Measurements from ENCODE around the gene HDHD5.

Gene HDHD5

DNA sequence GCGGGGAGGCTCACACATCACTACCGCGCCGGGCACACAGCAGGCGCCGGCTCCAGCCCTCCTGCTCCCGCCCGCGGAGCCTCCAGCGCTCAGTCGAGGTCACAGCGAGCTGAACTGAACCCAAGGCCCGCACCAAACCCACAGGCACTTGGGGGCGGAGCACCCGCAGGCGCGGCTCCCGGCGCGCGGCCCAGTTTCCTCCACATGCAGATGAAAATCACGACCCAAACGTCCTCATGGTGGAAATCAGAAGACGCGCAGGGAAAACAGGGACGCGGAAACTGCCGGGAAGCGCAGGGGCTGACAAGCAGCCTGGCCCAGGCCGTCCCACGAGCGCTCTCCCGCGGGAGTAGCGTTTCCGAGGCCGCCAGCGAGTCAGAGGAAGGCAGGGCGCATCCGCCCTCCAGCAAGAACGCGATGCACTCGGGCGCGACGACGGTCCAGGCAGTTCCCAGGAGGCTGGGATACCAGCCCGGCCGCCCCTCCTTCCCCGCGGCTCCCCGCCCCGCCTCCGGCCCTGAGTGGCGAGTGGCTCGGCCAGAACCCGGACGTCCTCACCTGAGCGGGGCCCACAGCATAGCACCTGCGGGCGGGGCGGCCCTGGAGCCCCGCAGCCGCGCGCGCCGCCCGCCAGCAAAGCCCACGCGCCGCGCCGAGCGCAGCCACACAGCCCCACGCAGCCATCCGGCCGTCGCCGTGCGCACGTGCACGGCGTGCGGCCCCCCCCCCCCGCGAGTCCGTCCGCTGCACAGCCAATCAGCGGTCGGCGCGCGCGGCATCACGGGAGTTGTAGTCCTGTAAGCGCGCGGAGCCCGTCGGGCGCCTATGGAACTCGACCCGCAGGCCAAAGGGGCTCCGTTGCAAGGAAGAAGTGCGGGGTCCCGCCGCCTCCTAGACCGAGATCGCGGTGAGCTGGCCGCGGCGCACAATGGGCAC, at the start of gene HDHD5:
TSS of gene HDHD5 (minus strand) at position 710 of the 936 bp plus-strand sequence. CDS start at position 684, 26 bp downstream.
- DNase-seq, result peak; percentile 92

DNA sequence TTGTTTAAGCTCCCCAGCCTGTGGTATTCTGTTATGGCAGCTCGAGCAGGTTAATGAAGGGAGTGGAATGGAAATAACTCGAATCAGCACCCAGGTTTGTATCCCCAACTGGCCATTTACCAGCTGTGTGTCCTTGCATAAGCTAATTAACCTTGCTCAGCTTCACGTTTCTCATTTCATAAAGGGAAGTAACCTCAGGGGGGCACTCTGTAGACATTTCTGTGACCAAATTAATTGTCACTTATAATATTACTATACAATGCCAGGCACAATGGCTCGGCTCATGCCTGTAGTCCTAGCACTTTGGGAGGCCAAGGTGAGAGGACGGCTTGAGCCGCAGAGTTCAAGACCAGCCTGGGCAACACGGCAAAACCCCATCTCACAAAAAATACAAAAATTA, 46.4 kb upstream of the HDHD5 start:
- no peak for DNase-seq

DNA sequence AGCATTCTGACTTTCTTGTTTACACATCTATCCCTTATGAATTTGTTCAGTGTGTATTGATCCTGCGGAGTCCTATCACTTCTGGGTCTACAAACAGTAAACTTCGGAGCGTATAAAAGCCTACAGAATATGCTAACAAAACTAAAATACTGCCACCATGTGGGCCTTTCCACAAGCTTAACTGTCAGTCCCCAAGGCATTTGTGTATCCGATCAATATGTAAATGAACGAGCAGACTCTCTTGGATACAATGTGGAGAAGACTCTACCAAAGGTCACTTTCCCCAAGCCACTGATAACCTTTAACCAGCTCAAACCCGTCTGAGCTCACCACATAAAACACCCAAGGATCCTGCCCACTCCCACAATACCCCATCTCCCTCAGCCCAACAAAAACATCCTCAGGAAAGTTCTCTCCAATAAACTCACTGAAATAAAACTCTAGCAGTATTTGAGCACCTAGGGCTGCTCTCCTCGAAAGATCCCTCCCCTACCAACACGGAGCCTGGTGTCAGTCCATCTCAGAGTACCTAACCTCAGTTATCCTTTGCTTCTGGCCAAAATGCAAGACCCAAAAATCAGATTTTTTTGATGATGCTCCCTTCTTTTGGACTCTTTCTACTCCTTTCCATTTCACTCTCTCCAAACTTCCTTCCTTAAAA, 42.3 kb upstream of the HDHD5 start:
- DNase-seq, result no peak

DNA sequence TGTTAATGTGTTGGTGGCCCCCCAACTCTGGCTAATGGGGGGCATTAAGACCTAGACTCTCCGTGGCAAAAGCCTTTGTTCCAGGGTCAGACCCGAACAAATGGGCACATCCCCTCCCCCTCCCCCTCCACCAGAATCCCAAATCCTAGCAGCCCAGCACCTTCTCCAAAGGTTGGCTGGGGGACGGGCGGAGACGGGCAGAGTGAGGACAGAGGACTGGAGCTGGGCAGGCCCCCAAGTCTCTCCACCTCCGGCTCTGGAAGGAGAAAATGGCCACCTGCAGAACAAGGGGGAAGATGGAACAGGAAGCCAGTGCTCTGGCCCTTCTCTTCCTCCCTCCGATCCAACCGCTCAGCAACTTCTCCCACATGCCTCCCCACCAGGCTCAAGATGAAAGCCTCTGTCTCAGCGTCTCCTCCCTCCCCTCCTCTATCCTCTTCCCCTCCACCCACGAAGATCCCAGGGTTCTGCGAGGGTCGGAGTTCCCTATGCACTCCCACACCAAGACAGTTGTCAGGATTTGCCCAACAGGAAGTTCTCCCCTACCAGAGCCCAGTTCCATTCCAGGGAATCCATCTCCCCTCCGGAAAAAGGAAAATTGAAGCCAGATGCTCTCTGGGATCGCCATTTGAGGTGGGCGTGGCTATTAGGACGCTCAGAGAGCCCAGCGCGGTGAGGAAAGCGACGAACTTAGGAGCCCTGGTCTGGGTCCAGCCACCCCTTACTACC, 40.1 kb upstream of the HDHD5 start:
- DNase-seq, result no peak

DNA sequence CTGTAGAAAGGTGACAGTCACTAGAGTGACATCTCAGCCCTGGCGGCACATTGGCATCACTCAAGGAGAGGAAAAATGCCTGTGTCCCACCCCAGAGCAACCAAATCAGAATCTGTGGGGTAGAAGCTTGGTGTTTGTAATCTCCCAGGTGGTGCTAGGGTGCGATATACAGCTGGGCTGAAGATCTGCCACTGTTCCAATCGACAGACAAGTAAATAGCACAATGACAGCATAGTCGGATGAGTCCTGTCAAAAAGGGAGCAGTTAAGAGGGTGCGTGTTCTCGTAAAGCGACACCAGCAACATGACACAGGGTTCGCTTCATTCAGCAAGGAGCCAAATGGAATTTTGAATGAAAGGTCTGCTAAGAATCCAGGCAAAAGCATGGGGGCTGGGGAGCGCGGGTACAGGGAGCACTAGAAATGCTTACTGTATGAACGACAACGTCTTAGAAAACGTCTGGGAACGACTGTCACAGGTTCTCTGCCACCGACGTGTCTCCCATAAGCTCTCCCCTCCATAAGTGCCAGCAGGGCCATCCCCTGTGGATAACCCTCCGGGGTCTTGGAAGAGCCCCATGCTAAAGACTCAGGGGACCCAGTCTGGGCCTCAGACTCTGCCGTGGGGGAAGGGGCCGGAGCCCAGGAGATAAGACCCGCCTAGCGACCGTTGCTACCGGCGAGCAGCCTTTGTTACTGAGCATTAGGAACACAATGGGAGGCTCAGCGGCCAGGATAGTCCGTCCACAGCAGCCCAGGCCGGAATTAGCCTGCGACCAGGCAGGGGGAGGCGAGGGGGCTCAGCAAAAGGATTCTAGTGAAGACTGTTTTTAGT, 39.3 kb upstream of the HDHD5 start:
- DNase-seq, result no peak

DNA sequence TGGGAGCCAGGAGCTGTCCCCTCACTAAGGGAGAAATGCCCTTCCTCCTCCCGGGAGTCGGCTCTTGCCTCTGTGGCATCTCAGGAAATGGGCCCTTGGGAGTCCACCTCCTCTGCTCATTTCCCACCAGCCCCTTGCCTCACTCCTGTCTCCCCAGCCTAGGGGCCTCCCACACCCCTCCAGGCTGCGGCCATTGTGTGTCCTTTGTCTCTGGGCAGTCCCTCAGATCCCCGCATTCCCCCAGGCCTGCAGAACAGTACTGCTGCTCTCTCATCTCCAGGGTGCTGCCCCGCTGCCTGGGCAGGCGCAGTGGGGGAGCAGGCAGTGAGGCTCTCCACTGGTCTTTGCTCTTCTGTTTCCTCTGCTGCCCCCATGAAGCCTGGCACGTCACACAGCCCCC, 35.1 kb upstream of the HDHD5 start:
- no peak for DNase-seq

DNA sequence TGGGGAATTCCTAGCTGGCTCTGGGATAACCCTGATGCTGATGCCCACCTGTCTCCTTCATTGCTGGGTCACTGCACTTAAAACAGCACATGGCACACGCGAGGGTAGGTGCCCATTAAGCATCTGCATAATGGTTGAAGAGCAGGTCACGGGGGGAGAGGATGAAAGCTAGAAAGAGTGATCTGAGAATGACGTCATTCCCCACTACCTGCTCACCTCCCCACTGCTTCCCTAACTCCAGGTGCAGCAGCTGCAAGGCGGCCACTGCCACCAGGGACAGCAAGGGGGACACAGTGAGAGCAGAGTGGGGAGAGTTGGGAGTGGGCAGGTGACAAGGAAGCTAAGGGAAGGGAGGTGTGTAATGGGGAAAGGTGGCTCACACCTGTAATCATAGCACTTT, 33.1 kb upstream of the HDHD5 start:
- no peak for DNase-seq

DNA sequence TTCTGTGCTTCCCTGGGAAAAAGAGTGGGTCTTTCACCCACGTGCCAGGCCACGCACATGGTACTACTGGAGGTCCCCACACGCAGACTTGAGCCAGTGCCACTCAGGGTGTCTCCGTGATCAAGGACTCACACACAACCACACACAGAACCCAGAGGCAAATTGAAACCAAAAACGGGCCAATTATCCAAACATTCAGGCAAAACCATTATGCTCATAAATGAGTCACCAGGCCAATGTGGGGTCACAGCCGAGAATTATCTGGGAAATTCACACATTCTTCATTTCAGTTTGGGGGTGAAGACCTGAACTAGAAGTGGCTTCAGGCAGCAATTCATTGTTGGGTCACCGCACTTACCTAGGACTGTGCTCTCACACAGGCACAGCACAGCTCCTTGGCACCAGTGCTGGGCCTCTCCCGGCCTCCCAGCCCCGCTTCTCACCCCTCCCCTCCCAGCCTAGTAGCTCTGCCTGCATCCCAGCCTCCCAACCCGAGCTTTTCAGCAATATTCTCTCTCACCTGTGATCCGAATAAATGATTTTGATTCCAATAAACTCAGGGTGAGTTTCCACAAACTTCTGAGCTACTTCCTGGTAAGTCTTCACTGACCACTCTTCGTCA, 32.2 kb upstream of the HDHD5 start:
- no peak for DNase-seq

DNA sequence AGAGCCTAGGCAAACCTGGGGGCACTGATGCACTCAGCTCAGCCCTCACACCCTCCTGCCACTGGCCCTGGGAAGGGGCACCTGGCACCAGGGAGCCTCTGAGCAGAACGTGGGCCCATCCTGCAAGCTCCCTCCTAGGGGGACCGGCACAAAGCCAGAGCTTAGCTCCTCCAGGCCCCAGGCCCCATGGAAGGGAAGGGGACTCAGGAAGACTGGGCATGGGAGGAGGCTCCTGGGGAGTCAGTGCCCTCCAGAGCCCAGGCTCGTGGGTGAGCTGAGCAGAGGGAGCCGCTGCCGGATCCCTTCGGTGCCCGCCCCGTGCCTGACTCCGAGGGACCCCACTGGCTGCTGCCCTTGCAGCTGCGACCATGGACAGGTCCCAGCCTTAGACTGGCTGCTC, 31.6 kb upstream of the HDHD5 start:
- no peak for DNase-seq

DNA sequence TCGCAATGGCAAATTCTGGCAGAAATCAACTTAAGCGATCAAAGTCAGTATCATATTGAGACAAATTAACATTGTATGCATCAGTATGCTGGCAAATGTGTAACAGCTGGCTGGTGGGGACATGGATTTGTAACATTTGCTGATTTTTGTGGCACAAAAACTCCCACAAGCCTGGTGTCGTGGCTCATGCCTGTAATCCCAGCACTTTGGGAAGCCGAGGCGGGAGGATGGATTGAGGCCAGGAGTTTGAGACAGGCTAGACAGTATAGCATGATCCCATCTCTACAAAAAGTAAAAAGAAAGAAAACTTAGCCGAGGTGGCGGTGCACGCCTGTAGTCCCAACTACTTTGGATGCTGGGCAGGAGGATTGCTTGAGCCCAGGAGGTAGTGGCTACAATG, 17.6 kb upstream of the HDHD5 start:
- no peak for DNase-seq

DNA sequence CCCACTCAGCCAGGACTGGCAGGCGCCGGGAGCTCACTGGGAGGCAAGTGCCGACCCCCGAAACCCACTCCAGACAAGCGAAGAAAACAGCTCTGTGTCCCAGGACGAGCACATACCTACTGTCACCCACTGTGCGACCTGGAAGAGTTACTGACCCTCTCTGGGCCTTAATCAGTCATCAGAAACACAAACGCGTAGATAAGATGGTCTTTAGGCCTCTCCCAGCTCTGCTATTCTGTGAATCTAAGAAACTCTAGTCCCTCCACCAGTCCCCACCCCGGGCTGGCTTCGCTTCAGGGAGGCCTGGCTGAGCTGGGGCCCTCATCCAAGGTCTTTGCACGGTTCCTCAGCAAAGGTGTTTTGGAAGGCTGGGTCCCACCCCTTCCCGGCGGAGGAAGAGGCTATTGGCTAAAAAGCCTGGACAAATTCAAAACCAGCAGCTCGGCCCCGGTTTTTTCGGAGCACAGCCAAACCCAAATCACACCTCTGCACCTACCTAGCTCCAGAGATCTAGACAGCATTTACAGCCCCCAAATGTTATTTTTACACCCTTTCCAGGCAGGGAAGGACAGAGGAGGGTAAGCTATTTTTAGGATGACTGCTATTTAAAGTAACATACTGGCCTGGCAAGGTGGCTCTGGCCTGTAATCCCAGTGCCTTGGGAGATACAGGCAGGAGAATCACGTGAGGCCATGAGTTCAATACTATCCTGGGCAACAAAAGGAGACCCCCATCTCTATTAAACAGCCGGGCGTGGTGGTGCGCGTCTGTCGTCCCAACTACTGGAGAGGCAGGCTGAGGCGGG, 13.2 kb upstream of the HDHD5 start:
- DNase-seq, result peak; percentile 8

DNA sequence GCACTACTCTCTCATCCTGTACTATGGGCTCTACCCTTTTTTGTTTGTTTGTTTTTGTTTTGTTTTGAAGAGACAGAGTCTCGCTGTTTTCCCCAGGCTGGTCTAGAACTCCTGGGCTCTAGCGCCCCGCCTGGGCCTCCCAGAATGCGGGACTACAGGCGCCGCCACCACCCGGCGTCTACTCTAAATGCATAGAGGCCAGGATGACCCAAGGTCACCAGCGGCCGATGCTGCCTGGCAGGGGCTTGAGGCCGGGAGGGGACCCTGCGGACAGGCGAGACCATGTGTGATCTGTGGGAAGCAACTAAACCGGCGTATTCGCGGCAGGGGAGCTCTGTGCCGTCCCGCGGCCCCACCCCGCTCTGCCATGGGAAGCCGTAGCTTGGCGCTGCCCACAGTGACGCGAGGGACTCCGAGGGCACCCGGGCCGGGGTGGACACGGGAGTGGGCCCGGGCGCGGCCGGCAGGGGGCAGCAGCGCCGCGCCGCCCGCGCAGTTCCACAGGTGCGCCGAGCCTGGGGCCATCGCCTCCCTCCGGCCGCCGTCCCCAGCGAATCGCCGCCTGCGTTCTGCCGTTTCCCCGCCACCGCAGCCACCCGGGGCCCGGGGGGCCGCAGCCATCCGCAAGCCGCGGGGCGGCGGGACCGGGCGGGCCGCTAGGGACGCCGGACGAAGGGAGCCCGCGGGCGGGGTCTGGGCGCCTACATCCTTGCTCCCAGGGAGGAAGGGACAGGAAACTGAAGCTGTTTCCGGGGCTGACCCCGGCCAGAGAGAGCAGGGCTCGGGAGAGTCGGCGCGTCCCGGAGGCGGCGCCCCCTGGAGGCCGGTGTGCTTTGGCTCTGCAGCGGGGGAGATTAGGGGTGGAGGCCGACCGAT, 12.3 kb upstream of the HDHD5 start:
- peak; percentile 92 for DNase-seq

DNA sequence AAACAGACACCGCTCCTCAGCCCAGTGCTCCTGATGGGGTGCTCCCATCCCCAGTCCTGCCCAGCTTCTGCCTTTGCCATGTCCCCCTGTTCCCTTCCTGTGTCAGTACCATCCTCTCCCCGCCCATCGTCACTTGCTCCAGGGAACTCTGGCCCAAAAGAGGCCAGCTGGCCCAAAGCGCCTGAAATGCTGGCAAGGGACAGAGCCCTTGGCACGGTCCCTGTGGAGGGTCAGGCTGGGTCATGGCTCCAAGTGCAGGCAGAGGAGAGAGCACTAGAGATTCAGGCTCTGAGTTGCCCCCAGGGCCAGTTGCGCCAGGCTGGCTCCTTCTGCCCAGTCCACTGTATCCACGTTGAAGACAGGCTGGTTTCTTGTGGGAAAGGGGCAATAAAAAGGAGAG, 8.4 kb upstream of the HDHD5 start:
- DNase-seq, result no peak

DNA sequence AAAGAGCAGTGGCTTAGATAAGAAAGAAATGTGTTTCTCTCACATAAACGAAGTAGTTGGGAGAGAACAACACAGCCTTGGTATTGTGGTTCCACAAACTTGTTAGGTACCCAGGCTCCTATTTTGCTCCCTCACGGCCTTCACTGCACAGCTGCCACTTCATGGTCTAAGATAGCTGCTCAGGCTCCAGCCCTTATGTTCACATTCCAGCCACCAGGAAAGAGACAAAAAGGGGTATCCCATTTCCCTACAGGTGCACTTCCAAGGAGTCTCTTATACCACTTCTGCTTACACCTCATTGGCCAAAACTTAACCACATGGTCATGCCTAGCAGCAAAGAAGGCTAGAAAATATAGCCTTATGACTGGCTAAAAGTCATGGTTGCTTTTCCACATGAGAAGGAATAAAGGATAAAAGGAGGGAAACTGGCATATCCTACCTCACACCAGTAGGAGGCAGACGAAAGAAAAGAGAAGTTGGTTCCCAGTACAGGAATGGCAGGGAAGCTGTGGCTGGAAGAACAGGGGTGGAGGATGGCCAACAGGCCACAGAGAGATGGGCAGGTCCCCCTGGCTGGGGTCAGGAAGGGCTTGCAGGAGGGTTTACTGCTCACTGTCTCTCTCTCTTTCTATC, 5.4 kb upstream of the HDHD5 start:
- DNase-seq, result no peak

DNA sequence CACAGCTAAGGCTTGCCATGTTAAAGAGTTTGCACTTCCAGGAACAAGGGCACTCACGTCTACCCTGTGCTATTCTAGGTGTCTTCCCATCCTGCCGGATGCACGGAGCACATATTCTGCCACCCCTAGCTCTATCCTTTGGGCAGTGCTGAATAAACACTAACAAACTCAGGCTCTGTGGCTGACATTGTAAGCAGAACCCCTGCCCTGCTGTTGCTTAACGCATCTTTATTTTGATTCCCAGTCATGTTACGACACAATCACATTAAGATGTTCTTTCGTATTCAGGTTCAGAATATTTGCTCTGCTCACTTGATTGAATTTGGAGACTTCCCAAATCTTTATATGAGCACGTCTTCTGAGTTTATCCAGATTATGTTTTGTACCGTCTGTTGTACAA, 3.7 kb upstream of the HDHD5 start:
- DNase-seq, result no peak

DNA sequence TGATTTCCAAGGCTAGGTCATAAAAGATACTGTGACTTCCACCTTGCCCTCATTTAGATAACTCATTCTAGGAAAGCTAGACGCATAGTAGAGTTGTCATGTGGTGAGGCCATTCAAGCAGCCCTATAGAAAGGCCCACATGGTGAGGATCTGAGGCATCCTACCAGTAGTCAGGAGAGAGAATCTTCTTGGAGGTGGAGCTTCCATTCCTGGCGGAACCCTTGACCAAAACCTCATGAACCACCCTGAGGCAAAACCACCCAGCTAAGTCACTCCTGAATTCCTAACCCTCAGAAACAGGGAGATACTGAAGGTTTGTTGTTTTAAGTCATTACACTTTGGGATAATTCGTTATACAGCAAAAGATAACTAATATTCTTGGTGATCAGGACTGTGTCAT, 2.9 kb upstream of the HDHD5 start:
- no peak for DNase-seq

DNA sequence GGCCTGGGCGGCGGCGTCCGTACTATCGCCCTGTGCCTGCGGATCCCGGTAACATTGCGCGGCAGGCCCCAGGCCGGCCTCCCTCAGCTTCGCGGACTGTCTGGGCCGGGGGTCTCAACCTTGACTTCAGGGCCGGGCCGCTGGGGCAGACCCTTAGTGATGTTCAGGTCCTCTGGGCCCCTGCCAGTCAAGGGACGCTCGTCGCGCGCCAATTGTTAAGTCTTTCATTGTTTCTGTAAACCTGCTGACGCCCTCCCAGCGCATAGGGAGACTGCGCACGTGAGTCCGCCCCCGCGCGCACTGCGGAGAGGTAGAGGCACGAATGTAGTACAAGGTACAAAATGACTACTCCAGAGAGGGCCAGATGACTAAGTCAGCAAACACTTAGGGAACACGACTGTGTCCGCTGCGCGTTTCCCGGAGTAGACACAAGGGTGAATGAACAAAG, 451 bp upstream of the HDHD5 start:
- peak; percentile 86 for DNase-seq

DNA sequence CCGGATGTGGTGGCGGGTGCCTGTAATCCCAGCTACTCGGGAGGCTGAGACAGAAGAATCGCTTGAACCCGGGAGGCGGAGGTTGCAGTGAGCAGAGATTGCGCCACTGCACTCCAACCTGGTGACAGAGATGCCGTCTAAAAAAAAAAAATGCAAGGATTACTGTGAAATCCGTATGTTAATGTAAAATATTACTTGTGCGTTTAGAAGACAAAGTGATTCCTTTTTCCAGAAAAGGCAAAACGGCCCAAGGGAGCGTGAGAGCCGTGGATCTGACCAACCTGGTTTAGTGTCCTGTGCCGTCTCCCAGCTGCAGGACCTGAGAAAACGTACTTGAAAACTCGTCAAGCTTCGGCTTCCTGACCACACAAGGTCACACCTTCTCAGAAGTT, 905 bp downstream of the HDHD5 start:
- DNase-seq, result no peak

DNA sequence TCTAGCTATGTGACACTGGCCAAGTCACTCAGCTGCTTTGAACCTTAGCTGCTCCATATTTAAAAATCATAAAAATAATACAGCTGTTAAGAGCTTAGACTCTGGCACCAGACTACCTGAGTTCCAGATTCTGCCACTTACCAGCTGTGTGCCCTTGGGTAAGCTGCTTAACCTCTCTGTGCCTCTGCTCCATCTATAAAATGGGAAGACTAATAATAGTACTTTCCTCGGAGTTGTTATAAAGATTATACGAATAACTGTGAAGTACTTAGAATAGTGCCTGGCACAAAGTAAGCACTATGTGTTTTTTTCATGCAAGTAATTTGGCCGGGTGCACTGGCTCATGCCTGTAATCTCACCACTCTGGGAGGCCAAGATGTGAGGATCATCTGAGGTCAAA, 1.4 kb downstream of the HDHD5 start:
- no peak for DNase-seq

DNA sequence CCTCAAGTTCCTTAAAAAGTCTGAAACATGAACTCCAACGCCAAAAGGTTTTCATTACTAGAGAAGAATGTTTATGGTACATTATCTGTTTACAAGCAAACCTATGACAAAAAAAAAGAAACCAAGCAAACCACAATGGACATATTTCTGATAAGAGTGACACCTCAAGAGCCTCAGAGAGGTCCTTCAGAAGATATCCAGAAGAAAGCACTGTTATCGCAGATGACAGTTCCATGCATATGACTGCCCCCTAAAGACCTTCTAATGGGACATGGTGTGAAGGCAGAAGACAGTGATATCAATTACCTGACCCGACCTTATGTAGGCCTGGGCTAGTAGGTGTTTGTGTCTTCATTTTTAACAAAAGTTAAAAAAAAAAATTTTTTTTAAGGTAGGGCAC, 3.1 kb downstream of the HDHD5 start:
- no peak for DNase-seq
